Amniotic stem cell (primary cell): ENCODE results near the gene SCYL1.
"Not testable (repeated sequence)": the region's sequence is repeated elsewhere in the genome, so short reads cannot be mapped to it uniquely, and the experiment has no call there.

Experiments
- DNase-seq: peaks from one replicate; lab custom pipeline; 2025; lab: John Stamatoyannopoulos, UW

SCYL1 gene

DNA sequence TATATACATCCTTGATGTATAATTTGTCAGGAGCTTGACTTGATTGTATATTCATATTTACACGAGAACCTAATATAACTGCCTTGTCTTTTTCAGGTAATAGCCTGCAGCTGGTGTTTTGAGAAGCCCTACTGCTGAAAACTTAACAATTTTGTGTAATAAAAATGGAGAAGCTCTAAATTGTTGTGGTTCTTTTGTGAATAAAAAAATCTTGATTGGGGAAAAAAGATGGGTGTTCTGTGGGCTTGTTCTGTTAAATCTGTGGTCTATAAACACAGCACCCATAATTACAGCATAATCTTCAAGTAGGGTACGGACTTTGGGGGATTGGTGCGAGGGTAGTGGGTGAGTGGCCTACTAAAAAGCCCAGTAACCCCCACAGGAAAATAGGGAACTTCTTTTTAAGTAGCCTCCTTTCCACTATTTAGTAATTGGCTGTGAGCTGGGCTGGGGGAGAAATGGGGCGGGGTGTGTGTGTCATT lies 18.6 kb upstream of the SCYL1 start:
- no peak for DNase-seq

DNA sequence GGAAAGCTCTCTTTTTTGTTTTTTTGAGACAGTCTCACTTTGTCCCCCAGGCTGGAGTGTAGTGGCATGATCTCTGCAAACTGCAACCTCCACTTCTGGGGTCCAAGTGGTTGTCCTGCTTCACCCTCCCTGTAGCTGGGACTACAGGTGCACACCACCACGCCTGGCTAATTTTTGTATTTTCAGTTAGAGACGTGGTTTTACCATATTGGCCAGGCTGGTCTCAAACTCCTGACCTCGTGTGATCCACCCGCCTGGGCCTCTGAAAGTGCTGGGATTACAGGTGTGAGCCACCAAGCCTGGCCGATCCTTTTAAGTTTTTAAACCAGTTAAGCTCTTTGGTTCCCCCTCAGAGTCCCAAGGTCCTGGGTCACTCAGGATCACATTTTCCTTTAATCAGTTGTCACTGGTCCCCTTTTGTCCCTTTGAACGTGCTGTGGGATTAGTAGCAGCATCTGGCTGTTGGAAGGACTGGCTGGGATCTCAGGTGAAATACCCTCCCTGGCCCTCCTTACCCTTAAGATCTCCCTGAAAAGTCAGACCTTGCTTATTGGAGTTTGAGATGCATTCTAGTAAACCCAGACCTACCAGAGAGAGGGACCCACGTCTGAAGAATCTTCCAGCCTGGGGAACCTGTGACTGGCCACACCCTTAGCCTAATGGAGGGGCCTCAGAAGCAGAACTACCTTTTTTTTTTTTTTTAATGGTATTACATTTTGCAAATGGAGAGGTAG lies 17.9 kb upstream of the SCYL1 start:
- peak; percentile 94 for DNase-seq

DNA sequence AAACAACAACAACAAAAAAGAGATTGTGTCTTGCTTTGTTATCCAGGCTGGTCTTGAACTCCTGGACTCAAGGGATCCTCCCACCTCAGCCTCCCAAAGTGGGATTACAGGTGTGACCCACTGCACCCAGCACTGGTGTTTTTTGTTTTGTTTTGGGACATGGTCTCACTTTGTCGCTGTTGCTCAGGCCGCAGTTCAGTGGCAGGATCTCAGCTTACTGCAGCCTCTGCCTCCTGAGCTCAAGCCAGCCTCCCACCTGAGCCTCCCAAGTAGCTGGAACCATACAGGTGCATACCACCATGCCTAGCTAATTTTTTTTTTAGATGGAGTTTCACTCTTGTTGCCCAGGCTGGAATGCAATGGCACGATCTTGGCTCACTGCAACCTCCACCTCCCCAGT lies 12.6 kb upstream of the SCYL1 start:
- DNase-seq, result not testable (repeated sequence)

DNA sequence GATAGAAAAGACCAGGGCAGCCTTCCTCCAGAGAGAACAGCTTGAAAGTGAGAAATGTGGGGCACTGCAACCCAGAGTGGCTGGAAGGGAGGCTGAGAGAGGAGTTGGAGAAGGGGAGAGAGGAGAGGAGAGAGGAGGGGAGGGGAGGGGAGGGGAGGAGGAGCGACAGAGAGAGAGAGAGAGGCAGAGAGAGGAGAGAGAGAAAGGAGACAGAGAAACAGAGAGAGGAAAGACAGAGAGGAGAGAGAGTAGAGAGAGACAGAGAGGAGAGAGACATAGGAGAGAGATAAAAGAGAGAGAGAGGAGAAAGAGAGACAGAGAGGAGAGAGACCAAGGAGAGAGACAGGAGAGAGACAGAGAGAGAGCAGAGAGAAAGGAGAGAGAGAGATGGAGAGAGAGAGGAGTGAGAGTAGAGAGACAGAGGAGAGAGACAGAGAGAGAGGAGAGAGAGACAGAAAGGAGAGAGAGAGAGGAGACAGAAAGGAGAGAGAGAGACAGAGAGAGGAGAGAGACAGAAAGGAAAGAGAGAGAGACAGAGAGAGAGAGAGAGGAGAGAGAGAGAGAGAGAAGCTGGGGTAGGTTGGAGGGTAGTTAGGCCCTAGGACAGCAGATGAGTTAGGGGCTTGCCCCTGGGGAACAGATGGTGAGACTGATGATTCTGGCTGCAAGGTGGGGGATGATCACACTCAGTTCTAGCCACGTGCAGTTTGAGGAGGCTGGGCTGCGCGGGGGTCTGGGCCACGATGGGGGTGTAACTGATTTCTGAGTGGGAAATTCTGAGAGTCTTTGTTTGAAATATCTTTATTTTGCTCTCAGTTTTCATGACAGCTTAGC lies 8.5 kb upstream of the SCYL1 start:
- DNase-seq, result no peak

GRCh38 chr11:65518941-65519549 lies 5.8 kb upstream of the SCYL1 start:
- DNase-seq, result not testable (repeated sequence)

GRCh38 chr11:65521777-65522521 lies 2.9 kb upstream of the SCYL1 start:
- not testable (repeated sequence) for DNase-seq

GRCh38 chr11:65522718-65523630 lies 1.9 kb upstream of the SCYL1 start:
- DNase-seq, result not testable (repeated sequence)

- not testable (repeated sequence) for DNase-seq
Measured at GRCh38 chr11:65523631-65523968, 1.3 kb upstream of the SCYL1 start.

DNA sequence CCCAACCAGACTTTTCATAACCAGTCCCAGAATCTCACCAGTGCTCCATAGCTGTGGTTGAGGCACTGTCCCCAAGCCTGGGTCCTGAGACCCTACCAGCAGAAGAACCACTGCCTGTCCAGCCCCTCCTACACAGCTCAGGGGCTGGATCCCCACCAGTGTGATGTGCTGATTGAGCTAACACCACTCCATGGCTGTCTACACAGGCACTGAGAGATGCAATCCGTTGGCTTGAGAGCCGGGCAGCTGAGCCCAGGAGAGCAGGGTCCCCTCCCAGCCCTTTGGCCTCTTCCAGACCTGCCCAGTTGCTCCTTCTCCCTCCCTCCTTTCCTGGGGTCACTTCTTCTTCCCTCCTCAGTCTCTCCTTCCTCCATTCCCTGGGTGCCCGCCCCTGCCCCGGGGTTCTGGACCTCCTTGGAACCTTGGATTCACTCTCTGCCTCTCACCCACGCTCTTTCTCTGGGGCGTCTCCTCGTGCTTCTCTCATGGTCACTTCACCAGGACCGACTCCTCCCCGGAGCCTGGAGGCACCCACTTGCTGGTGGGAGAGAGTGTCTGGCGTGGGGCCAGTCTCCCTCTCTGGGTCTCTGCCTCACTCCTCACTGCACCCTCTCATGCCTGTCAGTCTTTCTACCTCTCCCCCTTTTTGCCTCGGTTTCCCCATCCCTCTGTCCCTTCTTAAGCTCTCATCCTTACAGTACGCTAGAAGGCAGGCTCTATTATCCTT lies 706 bp upstream of the SCYL1 start:
- no peak for DNase-seq

GRCh38 chr11:65525546-65526480 lies 930 bp downstream of the SCYL1 start:
- no peak for DNase-seq

DNA sequence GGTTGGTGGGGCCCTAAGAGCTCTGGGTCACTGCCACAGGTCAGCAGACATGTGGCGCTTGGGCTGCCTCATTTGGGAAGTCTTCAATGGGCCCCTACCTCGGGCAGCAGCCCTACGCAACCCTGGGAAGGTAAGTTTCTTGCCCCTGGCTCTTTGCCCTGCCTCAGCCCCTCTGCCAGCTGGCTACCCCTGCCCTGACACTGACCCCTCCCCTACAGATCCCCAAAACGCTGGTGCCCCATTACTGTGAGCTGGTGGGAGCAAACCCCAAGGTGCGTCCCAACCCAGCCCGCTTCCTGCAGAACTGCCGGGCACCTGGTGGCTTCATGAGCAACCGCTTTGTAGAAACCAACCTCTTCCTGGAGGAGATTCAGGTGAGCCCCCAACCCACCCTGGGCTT lies 1.9 kb downstream of the SCYL1 start:
- no peak for DNase-seq

GRCh38 chr11:65528819-65529350 lies 4.0 kb downstream of the SCYL1 start:
- DNase-seq, result no peak

DNA sequence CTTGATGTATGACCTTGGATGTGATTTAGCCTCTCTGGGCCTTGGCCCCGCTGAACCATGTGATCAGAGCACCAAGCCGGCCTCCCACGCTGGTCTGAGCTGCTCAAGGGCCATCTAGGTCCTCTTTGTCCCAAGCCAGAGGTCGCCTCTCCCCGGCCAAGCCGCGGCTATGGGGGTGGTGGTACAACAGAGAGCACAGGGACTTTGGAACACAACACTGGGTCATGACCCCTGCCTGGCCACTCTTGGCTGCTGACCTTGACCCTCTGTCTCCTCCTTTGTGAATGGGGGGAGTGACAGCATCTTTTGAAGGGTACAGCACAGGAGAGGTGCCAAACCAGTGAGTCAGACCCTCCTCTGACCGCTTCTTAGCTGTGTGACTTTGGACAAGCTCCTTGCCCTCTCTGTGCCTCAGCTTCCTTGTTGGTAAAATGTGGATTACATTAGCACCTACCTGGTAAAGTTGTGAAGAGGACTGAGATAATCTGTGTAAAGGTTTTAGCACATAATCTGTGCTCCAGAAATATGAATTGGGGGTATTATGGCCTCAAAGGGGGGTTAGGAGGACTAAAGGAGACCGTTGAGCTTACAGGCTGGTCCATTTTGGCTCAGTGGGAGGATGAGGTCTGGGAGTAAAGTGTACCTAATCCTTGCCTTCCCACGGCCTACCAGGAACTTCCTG lies 4.7 kb downstream of the SCYL1 start:
- DNase-seq, result no peak

DNA sequence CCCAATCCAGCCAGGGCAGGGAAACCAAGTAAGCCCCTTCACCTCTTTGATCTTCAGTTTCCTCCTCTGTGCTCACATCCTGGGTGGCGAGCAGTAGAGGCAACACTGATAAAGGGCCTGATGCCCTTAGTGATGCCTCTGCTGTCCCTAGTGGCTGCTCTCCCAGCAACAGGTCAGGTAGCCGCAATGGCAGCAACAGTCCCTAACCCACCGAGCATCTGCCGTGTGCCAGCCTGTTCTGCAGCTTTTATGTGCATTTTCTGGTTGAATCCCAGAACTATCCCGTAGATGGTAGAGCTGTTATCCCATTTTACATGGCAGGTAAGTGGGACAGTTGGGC lies 5.2 kb downstream of the SCYL1 start:
- no peak for DNase-seq

GRCh38 chr11:65532388-65533064 lies 7.6 kb downstream of the SCYL1 start:
- no peak for DNase-seq

GRCh38 chr11:65535102-65535501 lies 10.2 kb downstream of the SCYL1 start:
- no peak for DNase-seq

DNA sequence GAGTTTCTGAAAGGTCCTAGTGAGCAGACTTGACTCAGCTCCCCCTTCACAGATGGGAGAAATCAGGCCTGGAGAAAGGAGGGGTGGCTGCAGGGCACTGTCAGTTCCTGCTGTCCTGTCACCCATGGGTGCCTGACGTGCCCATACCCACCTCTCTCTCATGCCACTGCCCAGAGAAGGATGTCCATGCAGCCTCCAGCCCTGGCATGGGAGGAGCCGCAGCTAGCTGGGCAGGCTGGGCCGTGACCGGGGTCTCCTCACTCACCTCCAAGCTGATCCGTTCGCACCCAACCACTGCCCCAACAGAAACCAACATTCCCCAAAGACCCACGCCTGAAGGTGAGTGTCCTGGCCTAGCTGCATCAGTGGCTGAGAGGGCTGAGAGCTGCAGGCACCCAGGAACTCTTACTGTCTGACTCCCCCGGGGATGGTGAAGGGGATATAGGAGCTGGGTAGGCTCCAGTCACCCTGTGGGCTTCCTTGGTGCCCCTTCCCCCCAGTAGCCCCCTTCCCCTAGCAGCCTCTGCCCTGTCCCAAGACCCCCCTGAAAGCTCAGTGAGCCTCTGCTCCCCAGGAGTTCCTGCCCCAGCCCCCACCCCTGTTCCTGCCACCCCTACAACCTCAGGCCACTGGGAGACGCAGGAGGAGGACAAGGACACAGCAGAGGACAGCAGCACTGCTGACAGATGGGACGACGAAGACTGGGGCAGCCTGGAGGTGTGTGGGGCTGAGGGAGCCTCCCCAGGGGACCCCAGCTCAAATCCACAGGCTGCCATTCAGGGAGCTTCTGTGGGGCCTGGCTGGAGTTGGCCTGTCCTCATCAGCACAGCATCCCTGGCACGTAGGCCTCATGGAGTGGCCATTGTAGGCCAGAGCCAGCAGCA lies 11.8 kb downstream of the SCYL1 start:
- no peak for DNase-seq
